C4-2B (cell line): ENCODE results near the gene C16orf78.

ENCODE experiments used
- ZFX ChIP-seq: fragments of 450-650 bp; IDR thresholded peaks from 2 replicates; pipeline ENCODE4 v1.6.1; 2017
- TF ChIP-seq, protein P1 (sequence below): fragments of 450-650 bp; conservative IDR thresholded peaks from 2 replicates; pipeline ENCODE4 v1.5.1; 2017; ENCODE audit warnings: mild to moderate bottlenecking

GRCh38 chr16:49352892-49353291, 20.7 kb upstream of the C16orf78 start:
- TF ChIP-seq, protein P1, sequence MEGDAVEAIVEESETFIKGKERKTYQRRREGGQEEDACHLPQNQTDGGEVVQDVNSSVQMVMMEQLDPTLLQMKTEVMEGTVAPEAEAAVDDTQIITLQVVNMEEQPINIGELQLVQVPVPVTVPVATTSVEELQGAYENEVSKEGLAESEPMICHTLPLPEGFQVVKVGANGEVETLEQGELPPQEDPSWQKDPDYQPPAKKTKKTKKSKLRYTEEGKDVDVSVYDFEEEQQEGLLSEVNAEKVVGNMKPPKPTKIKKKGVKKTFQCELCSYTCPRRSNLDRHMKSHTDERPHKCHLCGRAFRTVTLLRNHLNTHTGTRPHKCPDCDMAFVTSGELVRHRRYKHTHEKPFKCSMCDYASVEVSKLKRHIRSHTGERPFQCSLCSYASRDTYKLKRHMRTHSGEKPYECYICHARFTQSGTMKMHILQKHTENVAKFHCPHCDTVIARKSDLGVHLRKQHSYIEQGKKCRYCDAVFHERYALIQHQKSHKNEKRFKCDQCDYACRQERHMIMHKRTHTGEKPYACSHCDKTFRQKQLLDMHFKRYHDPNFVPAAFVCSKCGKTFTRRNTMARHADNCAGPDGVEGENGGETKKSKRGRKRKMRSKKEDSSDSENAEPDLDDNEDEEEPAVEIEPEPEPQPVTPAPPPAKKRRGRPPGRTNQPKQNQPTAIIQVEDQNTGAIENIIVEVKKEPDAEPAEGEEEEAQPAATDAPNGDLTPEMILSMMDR: peak; percentile 34
- no peak for TF ChIP-seq ZFX
